Gastroesophageal sphincter (tissue), 4 donors: ENCODE data around the gene PXDN. TPM values are rescaled to one million over a fixed set of nuclear protein-coding genes. Genes with fewer than 3 reads are reported as not detected.
A peak's percentile ranks its signal among the peaks of the same experiment; 100 is the strongest.

ENCODE experiments used
- ATAC-seq: fragments of 150-250 bp; one replicate; pipeline ENCODE4 v1.9.1; 2016; ENCODE audit warnings: mild to moderate bottlenecking, moderate library complexity
- H3K27ac ChIP-seq, 4 donors: fragments of 200-600 bp; sonication (generic) in 3 of 4; 1 replicate in 3 of 4; 2 replicates in 1 of 4; pipeline ENCODE4 v1.5.1; 2016 to 2019
- H3K27me3 ChIP-seq: fragments of 200-600 bp; sonication (generic); one replicate; pipeline ENCODE4 v1.5.1; 2019
- H3K36me3 ChIP-seq, 2 donors: fragments of 200-600 bp; sonication (generic); one replicate each; pipeline ENCODE4 v1.5.1; 2019; ENCODE audit warnings: control low read depth in 1 of 2
- H3K4me1 ChIP-seq, 3 donors: fragments of 200-600 bp; sonication (generic); 1 replicate in 2 of 3; 2 replicates in 1 of 3; pipeline ENCODE4 v1.5.1; 2016 to 2019; ENCODE audit warnings: control low read depth in 2 of 3
- H3K4me3 ChIP-seq, 2 donors: fragments of 200-600 bp; sonication (generic); one replicate each; pipeline ENCODE4 v1.5.1; 2019; ENCODE audit warnings: mild to moderate bottlenecking in 1 of 2, moderate library complexity in 1 of 2
- H3K9me3 ChIP-seq, 3 donors: fragments of 200-600 bp; sonication (generic); one replicate each; pipeline ENCODE4 v1.5.1; 2017 to 2019; ENCODE audit warnings: control low read depth in 2 of 3
- EP300 ChIP-seq: sonication (generic); formaldehyde crosslinking; IDR thresholded peaks from one replicate; pipeline ENCODE4 v1.6.1; 2017; ENCODE audit warnings: antibody characterized with exemption, mild to moderate bottlenecking
- POLR2A ChIP-seq, 2 donors: fragments of 450-650 bp; IDR thresholded peaks; one replicate each; pipeline ENCODE4 v1.6.1; 2017; ENCODE audit warnings: antibody characterized with exemption in 2 of 2, mild to moderate bottlenecking in 2 of 2, moderate library complexity in 1 of 2
- POLR2AphosphoS5 ChIP-seq: sonication (generic); formaldehyde crosslinking; IDR thresholded peaks from one replicate; pipeline ENCODE4 v1.6.1; 2017; ENCODE audit warnings: antibody characterized with exemption
- WGBS, 2 donors: methylation state at CpG; one replicate each; pipeline ENCODE4 v1.1.5; 2018; ENCODE audit warnings: low coverage in 1 of 2; 5-methylcytosine and 5-hydroxymethylcytosine counted together
- total RNA-seq, 4 donors: library from RNA; depleted of rRNA; stranded (reverse); fragments of >200 nt; gene quantifications; one replicate each; pipeline ENCODE4 v1.1.0, GENCODE V29; 2016
- TF ChIP-seq, protein P1 (sequence below), 4 experiments: fragments of 200-600 bp in 2 of 4; fragments of 450-650 bp in 2 of 4; sonication (generic) in 1 of 4; IDR thresholded peaks; one replicate each; pipeline ENCODE4 v1.5.1; 2017 to 2019; ENCODE audit warnings: antibody characterized with exemption in 4 of 4, mild to moderate bottlenecking in 2 of 4, moderate library complexity in 2 of 4

Gene PXDN
- total RNA-seq, 4 donors from 2014 or later: 19.9 to 95.9 (median 60.9) TPM

DNA sequence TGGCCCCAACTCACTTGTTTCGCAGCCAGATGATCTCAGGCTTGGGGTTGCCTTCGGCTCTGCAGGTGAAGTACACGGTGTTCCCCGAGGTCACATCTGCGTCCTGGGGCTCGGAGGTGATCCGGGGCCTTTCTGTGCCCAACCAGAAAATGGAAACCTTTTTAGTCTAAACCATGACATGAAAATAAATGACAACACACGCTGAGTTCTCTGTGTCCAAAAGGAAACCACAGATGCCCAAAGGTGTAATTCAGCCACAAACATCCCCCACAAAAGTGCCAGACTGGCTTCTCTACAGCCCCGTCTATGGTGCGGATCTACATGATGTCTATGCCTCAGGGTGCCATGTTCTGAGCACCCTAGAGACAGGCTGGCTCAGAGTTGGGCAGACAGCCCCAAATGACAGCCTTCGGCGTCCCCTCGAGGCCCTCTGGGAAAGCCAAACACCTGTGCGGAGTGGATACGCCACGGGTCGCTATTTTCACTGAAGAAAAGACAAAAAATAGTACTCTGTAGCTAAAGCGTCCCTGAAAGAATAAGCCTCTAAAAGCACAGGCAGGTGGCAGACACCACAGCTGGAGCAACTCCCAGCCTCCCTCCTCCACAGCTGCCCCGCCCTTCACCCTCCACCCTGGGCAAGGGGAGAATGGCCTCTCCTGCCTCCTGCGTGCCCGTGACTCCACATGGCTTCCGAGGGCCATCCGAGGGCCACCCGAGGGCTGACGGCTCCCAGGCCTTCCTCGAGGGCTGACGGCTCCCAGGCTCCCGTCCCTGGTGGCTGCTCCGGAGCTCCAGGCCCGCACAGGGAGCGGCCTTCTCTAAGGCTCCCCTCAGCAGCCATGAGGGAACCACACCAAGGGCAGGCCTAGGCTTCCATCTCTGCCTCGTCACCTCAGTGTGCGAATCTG lies 67.1 kb downstream of the PXDN start:
- H3K27me3 ChIP-seq: no peaks in the 10 kb centered on the region
- H3K27ac ChIP-seq: peak overlapping the region in 3 of 4 donors; percentile 84 to 90 (median 89)
- WGBS, 2 donors: 85 to 90% methylated on average over 5 to 14 of the region's 33 CpGs
- peaks cover 0 to 36% (median 7%) of the 10 kb centered on the region in 3 donors for H3K4me1 ChIP-seq
- ATAC-seq: no peak
- no peaks in the 10 kb centered on the region for H3K9me3 ChIP-seq
- H3K4me3 ChIP-seq: no peak overlapping the region
- no peak for TF ChIP-seq POLR2A (IDR thresholded peaks at IDR 0.05)
- TF ChIP-seq, protein P1, sequence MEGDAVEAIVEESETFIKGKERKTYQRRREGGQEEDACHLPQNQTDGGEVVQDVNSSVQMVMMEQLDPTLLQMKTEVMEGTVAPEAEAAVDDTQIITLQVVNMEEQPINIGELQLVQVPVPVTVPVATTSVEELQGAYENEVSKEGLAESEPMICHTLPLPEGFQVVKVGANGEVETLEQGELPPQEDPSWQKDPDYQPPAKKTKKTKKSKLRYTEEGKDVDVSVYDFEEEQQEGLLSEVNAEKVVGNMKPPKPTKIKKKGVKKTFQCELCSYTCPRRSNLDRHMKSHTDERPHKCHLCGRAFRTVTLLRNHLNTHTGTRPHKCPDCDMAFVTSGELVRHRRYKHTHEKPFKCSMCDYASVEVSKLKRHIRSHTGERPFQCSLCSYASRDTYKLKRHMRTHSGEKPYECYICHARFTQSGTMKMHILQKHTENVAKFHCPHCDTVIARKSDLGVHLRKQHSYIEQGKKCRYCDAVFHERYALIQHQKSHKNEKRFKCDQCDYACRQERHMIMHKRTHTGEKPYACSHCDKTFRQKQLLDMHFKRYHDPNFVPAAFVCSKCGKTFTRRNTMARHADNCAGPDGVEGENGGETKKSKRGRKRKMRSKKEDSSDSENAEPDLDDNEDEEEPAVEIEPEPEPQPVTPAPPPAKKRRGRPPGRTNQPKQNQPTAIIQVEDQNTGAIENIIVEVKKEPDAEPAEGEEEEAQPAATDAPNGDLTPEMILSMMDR (IDR thresholded peaks at IDR 0.05): no peak
- no peak for TF ChIP-seq EP300
- TF ChIP-seq POLR2AphosphoS5: no peak
- H3K36me3 ChIP-seq: peaks cover 0 to 97% of the 10 kb centered on the region in 2 donors

DNA sequence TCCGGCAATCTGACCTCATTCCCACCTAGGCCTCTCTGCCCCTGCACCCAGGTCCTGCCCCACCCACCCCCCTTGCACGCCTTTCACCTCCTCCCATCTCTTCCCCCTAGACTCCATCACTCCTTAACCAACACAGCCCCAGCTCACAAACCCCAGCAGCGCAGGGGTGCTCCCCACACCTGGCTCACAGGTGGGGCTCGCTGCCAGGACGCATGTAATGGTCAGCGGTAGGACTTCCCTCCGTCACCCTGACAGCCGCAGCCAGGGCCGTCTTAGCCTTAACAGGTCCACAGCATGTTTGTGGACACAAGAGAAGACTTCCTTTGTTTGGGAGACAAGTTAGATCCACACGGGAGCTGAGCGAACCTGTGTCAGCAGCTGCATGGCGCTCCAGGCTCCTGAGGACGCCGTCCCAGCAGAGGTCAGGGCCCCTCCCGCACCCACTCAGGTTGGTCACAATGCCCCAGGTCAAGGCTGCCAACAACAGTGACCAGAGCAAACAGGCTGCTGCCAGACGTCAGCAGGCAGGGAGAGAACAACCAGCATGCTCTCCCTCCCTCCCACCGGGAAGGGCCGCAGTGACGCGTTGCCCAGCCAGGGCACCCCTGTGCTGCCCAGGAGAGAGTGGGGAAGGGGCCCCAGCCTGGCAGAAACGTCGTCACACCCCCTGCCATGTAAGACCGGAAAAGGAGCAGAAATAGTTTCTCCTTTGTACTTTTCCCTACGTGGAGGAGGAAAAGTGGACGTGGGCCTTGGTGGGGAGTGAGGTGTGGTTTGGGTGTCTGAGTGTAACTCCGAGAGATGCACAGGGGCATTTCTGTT lies 68.0 kb downstream of the PXDN start:
- ATAC-seq: peak; percentile 1
- Histone ChIP-seq H3K4me3 (no peak overlapping the region), H3K9me3 (no peaks in the 10 kb centered on the region), H3K27me3 (no peaks in the 10 kb centered on the region), H3K4me1 (peaks cover 0 to 31% (median 7%) of the 10 kb centered on the region in 3 donors), H3K27ac (peak overlapping the region; percentile 34 to 90 (median 86)), H3K36me3 (peaks cover 0 to 96% of the 10 kb centered on the region in 2 donors)
- TF ChIP-seq POLR2A (IDR thresholded peaks at IDR 0.05) (no peak), POLR2AphosphoS5 (no peak), EP300 (no peak)
- TF ChIP-seq, protein P1 (IDR thresholded peaks at IDR 0.05): no peak
- 86% methylated on average over 8 of the region's 26 CpGs; no CpG with 5 or more reads in 1 of the 2 donors for WGBS, 2 donors

DNA sequence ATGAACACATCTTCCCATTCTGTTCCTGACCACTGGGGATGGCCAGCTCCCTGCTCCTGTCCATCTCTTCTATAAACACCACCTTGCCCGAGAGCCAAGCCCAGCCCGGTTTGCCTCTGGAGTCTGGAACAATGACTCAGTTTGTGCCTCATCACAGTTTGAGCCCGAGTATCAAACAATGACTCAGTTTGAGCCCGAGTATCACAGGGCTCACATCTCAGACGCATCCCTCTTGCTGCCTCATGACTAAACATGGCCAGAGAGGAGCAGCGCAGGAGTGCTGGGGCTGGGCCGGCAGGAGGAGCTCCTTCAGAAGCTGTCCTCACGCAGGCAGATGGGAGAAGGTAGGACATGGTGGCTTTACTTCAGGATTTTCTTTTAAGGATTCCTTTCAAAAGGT lies 68.7 kb downstream of the PXDN start:
- Histone ChIP-seq H3K27ac (peak overlapping the region; percentile 34 to 90 (median 86)), H3K4me3 (no peak overlapping the region), H3K36me3 (peaks cover 0 to 92% of the 10 kb centered on the region in 2 donors), H3K4me1 (peaks cover 0 to 26% (median 7%) of the 10 kb centered on the region in 3 donors), H3K9me3 (no peaks in the 10 kb centered on the region), H3K27me3 (no peaks in the 10 kb centered on the region)
- peak; percentile 95 for ATAC-seq
- WGBS, 2 donors: 20 to 23% methylated on average over 5 of the region's 8 CpGs
- no peak for TF ChIP-seq POLR2A (IDR thresholded peaks at IDR 0.05)
- no peak for TF ChIP-seq EP300
- TF ChIP-seq POLR2AphosphoS5: peak; percentile 78
- TF ChIP-seq, protein P1 (IDR thresholded peaks at IDR 0.05): peak in 3 of 4 experiments; percentile 61 to 76 (median 72)

DNA sequence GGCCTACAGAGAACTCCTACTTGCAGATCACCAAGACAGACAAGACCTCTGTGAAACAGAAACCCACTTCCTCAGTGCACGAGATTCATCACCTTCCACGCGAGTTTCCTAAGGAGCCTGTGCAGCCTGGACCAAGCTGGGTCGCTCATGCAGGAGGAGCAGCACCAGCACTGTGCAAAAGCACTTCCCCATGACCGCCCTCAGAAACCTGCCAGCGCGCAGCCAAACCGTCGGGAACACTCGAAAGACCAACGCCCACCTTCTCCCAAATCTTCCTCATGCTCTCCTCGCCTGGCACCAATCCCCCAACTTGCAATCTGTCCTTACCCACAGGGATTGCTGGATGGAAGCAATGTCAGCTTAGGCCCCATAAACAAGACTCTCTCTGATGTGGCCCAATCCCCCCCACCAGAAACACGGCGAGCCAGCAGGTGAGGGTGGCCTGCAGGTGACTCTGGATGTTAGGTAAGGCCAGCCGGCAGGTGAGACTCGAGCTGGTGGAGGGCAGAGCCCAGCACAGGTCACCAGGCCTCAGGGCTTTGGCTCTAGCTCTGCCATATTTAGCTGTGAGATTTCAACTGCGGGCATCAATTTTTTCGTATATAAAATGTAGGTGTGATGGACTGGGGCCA lies 69.4 kb downstream of the PXDN start:
- no peak for TF ChIP-seq POLR2A (IDR thresholded peaks at IDR 0.05)
- TF ChIP-seq, protein P1 (IDR thresholded peaks at IDR 0.05): no peak
- TF ChIP-seq EP300: no peak
- TF ChIP-seq POLR2AphosphoS5: no peak
- peaks cover 0 to 26% (median 7%) of the 10 kb centered on the region in 3 donors for H3K4me1 ChIP-seq
- WGBS, 2 donors: 50 to 96% methylated on average over 2 to 11 of the region's 18 CpGs
- no peak for ATAC-seq
- H3K27ac ChIP-seq: peak overlapping the region in 3 of 4 donors; percentile 84 to 90 (median 89)
- peaks cover 0 to 89% of the 10 kb centered on the region in 2 donors for H3K36me3 ChIP-seq
- H3K4me3 ChIP-seq: no peak overlapping the region
- H3K27me3 ChIP-seq: no peaks in the 10 kb centered on the region
- H3K9me3 ChIP-seq: no peaks in the 10 kb centered on the region
